NCI-H2029 treated with DMSO at 0.1 percent for 48 hours (cell line): ENCODE data around the gene OR4C6.

Experiments
- DNase-seq: peaks from one replicate; lab custom pipeline; 2025; lab: John Stamatoyannopoulos, UW

Gene OR4C6

GRCh38 chr11:55661901-55662300 lies at the start of gene OR4C6:
OR4C6 (plus strand) TSS chr11:55662201; CDS start chr11:55665167, 2,966 bp downstream.
- no peak for DNase-seq

GRCh38 chr11:55624531-55624930 lies 37.5 kb upstream of the OR4C6 start:
- no peak for DNase-seq

GRCh38 chr11:55634813-55635212 lies 27.2 kb upstream of the OR4C6 start, which contains the start of gene OR4P4:
OR4P4 (plus strand) TSS chr11:55635113.
- DNase-seq: no peak

- DNase-seq: no peak
Observed at GRCh38 chr11:55648027-55648426, 14.0 kb upstream of the OR4C6 start, which contains the start of gene OR4S2. OR4S2 (plus strand) TSS chr11:55648327; CDS start chr11:55650904, 2,577 bp downstream.

- no peak for DNase-seq
Observed at GRCh38 chr11:55652560-55652959, 9.4 kb upstream of the OR4C6 start.

GRCh38 chr11:55655096-55655495 lies 6.9 kb upstream of the OR4C6 start:
- DNase-seq: no peak

GRCh38 chr11:55658031-55658573 lies 3.9 kb upstream of the OR4C6 start:
- no peak for DNase-seq

- no peak for DNase-seq
Observed at GRCh38 chr11:55658608-55659007, 3.4 kb upstream of the OR4C6 start.

- DNase-seq: no peak
Observed at GRCh38 chr11:55669376-55669775, 7.4 kb downstream of the OR4C6 start.

GRCh38 chr11:55673860-55674259 lies 11.9 kb downstream of the OR4C6 start:
- no peak for DNase-seq

- DNase-seq: no peak
Observed at GRCh38 chr11:55697817-55698216, 35.8 kb downstream of the OR4C6 start.

GRCh38 chr11:55701429-55701828 lies 39.4 kb downstream of the OR4C6 start:
- no peak for DNase-seq

- peak; percentile 7 for DNase-seq
Observed at GRCh38 chr11:55707029-55707428, 45.0 kb downstream of the OR4C6 start.

GRCh38 chr11:55714982-55715888 lies 53.2 kb downstream of the OR4C6 start:
- no peak for DNase-seq
